Measurements from ENCODE around the gene RILP.
"Not testable (repeated sequence)": the region's sequence is repeated elsewhere in the genome, so short reads cannot be mapped to it uniquely, and the experiment has no call there.

Gene RILP

GRCh38 chr17:1649844-1650501, at the start of gene RILP:
RILP (minus strand) TSS chr17:1649866; CDS start chr17:1649804, 62 bp downstream.
- DNase-seq (ENCODE audit: low read depth): peak; percentile 25
- no peak for TF ChIP-seq CTCF (conservative IDR thresholded peaks at IDR 0.05; ENCODE audit: low read length)
- peak within 1 kb of the TSS; percentile 64 for H3K4me3 ChIP-seq (ENCODE audit: low read length)

GRCh38 chr17:1697681-1698080, 48.0 kb upstream of the RILP start:
- no peak for TF ChIP-seq CTCF (conservative IDR thresholded peaks at IDR 0.05; ENCODE audit: low read length)
- DNase-seq (ENCODE audit: low read depth): no peak

GRCh38 chr17:1695365-1695764, 45.7 kb upstream of the RILP start:
- TF ChIP-seq CTCF (conservative IDR thresholded peaks at IDR 0.05; ENCODE audit: low read length): no peak
- H3K4me3 ChIP-seq (ENCODE audit: low read length): no peak overlapping the region
- DNase-seq (ENCODE audit: low read depth): no peak

More at GRCh38 chr17:1697681-1698080, 48.0 kb upstream of the RILP start:
- no peak overlapping the region for H3K4me3 ChIP-seq (ENCODE audit: low read length)

GRCh38 chr17:1693339-1693738, 43.7 kb upstream of the RILP start:
- H3K4me3 ChIP-seq (ENCODE audit: low read length): no peak overlapping the region
- no peak for TF ChIP-seq CTCF (conservative IDR thresholded peaks at IDR 0.05; ENCODE audit: low read length)
- no peak for DNase-seq (ENCODE audit: low read depth)

- H3K4me3 ChIP-seq (ENCODE audit: low read length): no peak overlapping the region
- no peak for TF ChIP-seq CTCF (conservative IDR thresholded peaks at IDR 0.05; ENCODE audit: low read length)
- no peak for DNase-seq (ENCODE audit: low read depth)
These were observed 41.0 kb upstream of the RILP start for GRCh38 chr17:1690544-1691221.

- not testable (repeated sequence) for DNase-seq (ENCODE audit: low read depth)
These were observed 38.7 kb upstream of the RILP start for GRCh38 chr17:1688405-1688804.

GRCh38 chr17:1686086-1686485, 36.4 kb upstream of the RILP start:
- TF ChIP-seq CTCF (conservative IDR thresholded peaks at IDR 0.05; ENCODE audit: low read length): no peak

More at GRCh38 chr17:1688405-1688804, 38.7 kb upstream of the RILP start:
- not testable (repeated sequence) for H3K4me3 ChIP-seq (ENCODE audit: low read length)

More at GRCh38 chr17:1686086-1686485, 36.4 kb upstream of the RILP start:
- H3K4me3 ChIP-seq (ENCODE audit: low read length): no peak overlapping the region
- DNase-seq (ENCODE audit: low read depth): no peak

Measured in AG10803 (cell line).